HepG2 (cell line): Measurements from ENCODE around the gene IFITM10. TPM values are rescaled to one million over a fixed set of nuclear protein-coding genes. Genes with fewer than 3 reads are reported as not detected.
A peak's percentile ranks its signal among the peaks of the same experiment; 100 is the strongest.

Experiments used
- FOXM1 ChIP-seq: sonication (generic); formaldehyde crosslinking; IDR thresholded peaks from 2 replicates; pipeline ENCODE4 v1.5.0; 2020; ENCODE audit warnings: missing genetic modification reagents
- MBD4 ChIP-seq: IDR thresholded peaks from 2 replicates; pipeline ENCODE4 v1.6.1; 2012; ENCODE audit warnings: low read length, inconsistent platforms, borderline replicate concordance
- MED8 ChIP-seq: sonication (generic); formaldehyde crosslinking; IDR thresholded peaks from 2 replicates; pipeline ENCODE4 v1.8.1; 2023; ENCODE audit warnings: mild to moderate bottlenecking, missing genetic modification reagents; ENCODE audit not compliant: insufficient replicate concordance
- NR3C1 ChIP-seq: sonication (generic); formaldehyde crosslinking; IDR thresholded peaks from 2 replicates; pipeline ENCODE4 v1.4.0; 2020; ENCODE audit warnings: missing genetic modification reagents
- POGZ ChIP-seq: sonication (generic); formaldehyde crosslinking; IDR thresholded peaks from 2 replicates; pipeline ENCODE4 v1.4.0; 2020; ENCODE audit warnings: mild to moderate bottlenecking, missing genetic modification reagents
- SIX1 ChIP-seq: sonication (generic); formaldehyde crosslinking; IDR thresholded peaks from 2 replicates; pipeline ENCODE4 v1.4.0; 2020; ENCODE audit warnings: missing genetic modification reagents, borderline replicate concordance
- SMAD1 ChIP-seq: sonication (generic); formaldehyde crosslinking; IDR thresholded peaks from 2 replicates; pipeline ENCODE4 v1.4.0; 2020; ENCODE audit warnings: missing genetic modification reagents, low read depth, mild to moderate bottlenecking, borderline replicate concordance
- SSRP1 ChIP-seq: IDR thresholded peaks from 2 replicates; pipeline ENCODE4 v1.6.1; 2016; ENCODE audit warnings: control low read depth
- TCF7 ChIP-seq: sonication (generic); IDR thresholded peaks from 2 replicates; pipeline ENCODE4 v1.6.1; 2016; ENCODE audit warnings: antibody characterized with exemption, low read depth
- TOPORS ChIP-seq: sonication (generic); formaldehyde crosslinking; IDR thresholded peaks from 2 replicates; pipeline ENCODE4 v1.8.0; 2023; ENCODE audit warnings: mild to moderate bottlenecking, missing genetic modification reagents
- ZBED4 ChIP-seq: sonication (generic); formaldehyde crosslinking; IDR thresholded peaks from 2 replicates; pipeline ENCODE4 v1.4.0; 2020; ENCODE audit warnings: missing genetic modification reagents, borderline replicate concordance
- ZNF207 ChIP-seq: fragments of 450-650 bp; IDR thresholded peaks from 2 replicates; pipeline ENCODE4 v1.6.1; 2016; ENCODE audit warnings: antibody characterized with exemption, borderline replicate concordance
- ZNF546 ChIP-seq: sonication (generic); formaldehyde crosslinking; conservative IDR thresholded peaks from 2 replicates; pipeline ENCODE4 v1.8.1; 2023; ENCODE audit warnings: mild to moderate bottlenecking, missing genetic modification reagents
- polyA plus RNA-seq, 8 experiments: library from polyadenylated mRNA; depleted of rRNA in 3 of 8; stranded (reverse) in 7 of 8; unstranded in 1 of 8; fragments of >200 nt; fragmentation: Illumina TruSeq in 4 of 8; extraction: Trizol in 4 of 8; gene quantifications; 2 replicates each; pipeline versions ENCODE4 v1.2.1 to v1.2.3, GENCODE V29; 2011 to 2016; ENCODE audit warnings: low read depth in 4 of 8, missing spikeins in 1 of 8, mixed read lengths in 1 of 8; ENCODE audit not compliant: insufficient read depth in 1 of 8
- total RNA-seq, 5 experiments: library from RNA; depleted of rRNA; stranded (reverse); fragments of >200 nt; fragmentation: Illumina TruSeq; extraction: Trizol; gene quantifications; 2 replicates each; pipeline ENCODE4 v1.2.3, GENCODE V29; 2016; ENCODE audit warnings: low read depth in 1 of 5
- TF ChIP-seq, protein P1 (sequence below): sonication (generic); formaldehyde crosslinking; IDR thresholded peaks from 2 replicates; pipeline ENCODE4 v1.4.0; 2020; ENCODE audit warnings: missing genetic modification reagents, borderline replicate concordance
- TF ChIP-seq, protein P2 (sequence below): sonication (generic); formaldehyde crosslinking; IDR thresholded peaks from 2 replicates; pipeline ENCODE4 v1.5.0; 2020; ENCODE audit warnings: mild to moderate bottlenecking, missing genetic modification reagents
- TF ChIP-seq, protein P3 (sequence below): sonication (generic); formaldehyde crosslinking; IDR thresholded peaks from 2 replicates; pipeline ENCODE4 v1.4.0; 2020; ENCODE audit warnings: missing genetic modification reagents

IFITM10 gene
- total and polyA plus RNA-seq, 2 of the 13 experiments (the other 11 are each of a cell fraction or from before 2014, with no cell fraction given): 0.09 to 0.13 TPM

DNA sequence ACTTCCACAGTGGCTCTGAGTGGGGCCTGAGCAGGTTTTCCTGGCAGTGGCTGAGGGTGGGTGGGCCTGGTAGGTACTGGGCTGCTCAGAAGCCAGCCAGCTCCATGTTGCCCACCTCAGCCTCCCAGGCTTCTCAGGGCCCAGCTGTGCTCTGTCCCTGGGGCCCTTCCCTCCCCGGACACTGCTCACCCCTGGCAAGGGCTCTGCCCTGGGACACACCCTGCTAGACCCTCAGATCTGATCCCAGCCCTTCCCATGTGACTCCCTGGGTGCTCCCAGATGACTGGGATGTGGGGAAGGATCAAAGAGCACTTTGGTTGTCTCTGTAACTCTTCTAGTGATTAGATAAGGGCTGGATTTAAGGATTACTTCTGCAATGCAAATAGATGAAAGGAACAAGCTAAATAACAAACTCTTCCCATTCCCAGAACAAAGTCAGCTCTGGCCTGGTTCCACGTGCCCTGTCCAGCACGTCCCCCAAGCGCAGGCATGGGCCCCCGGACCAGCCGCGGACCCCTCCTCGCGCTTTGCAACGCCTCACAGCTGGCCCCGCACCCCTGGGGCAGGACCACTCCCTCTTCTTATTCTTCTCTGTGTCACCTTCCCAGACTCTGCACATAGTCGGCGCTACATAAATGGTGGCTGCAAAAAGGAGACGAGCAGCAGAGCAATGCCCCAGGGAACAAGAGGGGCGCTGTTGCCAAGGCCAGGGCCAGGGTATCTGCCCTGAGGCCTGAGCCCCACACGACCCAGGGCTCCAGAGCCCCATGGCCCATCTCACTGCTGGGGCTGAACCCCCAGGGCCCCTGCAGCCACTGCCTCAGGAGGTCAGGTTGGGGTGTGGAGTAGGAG, 59.1 kb downstream of the IFITM10 start (continued):
- TF ChIP-seq POGZ (peak; percentile 24; the same call in 1 of the 2 replicates), MED8 (peak; percentile 100), SSRP1 (CRISPR knock-in tag) (no peak; the same call in 1 of the 2 replicates), SMAD1 (no peak), TOPORS (CRISPR knock-in tag) (no peak; the same call in 1 of the 2 replicates), ZNF207 (no peak), NR3C1 (no peak), ZNF546 (CRISPR knock-in tag) (0 out of 2 replicates have a peak, but pooled peaks have one; percentile 53), MBD4 (no peak), ZBED4 (CRISPR knock-in tag) (0 out of 2 replicates have a peak, but pooled peaks have one; percentile 82), TCF7 (peak; percentile 97), FOXM1 (CRISPR knock-in tag) (no peak), SIX1 (CRISPR knock-in tag) (peak; percentile 73; the same call in 1 of the 2 replicates)
- TF ChIP-seq, protein P1, sequence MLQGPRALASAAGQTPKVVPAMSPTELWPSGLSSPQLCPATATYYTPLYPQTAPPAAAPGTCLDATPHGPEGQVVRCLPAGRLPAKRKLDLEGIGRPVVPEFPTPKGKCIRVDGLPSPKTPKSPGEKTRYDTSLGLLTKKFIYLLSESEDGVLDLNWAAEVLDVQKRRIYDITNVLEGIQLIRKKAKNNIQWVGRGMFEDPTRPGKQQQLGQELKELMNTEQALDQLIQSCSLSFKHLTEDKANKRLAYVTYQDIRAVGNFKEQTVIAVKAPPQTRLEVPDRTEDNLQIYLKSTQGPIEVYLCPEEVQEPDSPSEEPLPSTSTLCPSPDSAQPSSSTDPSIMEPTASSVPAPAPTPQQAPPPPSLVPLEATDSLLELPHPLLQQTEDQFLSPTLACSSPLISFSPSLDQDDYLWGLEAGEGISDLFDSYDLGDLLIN: 0 out of 2 replicates have a peak, but pooled peaks have one; percentile 14
- TF ChIP-seq, protein P2, sequence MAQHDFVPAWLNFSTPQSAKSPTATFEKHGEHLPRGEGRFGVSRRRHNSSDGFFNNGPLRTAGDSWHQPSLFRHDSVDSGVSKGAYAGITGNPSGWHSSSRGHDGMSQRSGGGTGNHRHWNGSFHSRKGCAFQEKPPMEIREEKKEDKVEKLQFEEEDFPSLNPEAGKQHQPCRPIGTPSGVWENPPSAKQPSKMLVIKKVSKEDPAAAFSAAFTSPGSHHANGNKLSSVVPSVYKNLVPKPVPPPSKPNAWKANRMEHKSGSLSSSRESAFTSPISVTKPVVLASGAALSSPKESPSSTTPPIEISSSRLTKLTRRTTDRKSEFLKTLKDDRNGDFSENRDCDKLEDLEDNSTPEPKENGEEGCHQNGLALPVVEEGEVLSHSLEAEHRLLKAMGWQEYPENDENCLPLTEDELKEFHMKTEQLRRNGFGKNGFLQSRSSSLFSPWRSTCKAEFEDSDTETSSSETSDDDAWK (CRISPR knock-in tag): no peak
- TF ChIP-seq, protein P3, sequence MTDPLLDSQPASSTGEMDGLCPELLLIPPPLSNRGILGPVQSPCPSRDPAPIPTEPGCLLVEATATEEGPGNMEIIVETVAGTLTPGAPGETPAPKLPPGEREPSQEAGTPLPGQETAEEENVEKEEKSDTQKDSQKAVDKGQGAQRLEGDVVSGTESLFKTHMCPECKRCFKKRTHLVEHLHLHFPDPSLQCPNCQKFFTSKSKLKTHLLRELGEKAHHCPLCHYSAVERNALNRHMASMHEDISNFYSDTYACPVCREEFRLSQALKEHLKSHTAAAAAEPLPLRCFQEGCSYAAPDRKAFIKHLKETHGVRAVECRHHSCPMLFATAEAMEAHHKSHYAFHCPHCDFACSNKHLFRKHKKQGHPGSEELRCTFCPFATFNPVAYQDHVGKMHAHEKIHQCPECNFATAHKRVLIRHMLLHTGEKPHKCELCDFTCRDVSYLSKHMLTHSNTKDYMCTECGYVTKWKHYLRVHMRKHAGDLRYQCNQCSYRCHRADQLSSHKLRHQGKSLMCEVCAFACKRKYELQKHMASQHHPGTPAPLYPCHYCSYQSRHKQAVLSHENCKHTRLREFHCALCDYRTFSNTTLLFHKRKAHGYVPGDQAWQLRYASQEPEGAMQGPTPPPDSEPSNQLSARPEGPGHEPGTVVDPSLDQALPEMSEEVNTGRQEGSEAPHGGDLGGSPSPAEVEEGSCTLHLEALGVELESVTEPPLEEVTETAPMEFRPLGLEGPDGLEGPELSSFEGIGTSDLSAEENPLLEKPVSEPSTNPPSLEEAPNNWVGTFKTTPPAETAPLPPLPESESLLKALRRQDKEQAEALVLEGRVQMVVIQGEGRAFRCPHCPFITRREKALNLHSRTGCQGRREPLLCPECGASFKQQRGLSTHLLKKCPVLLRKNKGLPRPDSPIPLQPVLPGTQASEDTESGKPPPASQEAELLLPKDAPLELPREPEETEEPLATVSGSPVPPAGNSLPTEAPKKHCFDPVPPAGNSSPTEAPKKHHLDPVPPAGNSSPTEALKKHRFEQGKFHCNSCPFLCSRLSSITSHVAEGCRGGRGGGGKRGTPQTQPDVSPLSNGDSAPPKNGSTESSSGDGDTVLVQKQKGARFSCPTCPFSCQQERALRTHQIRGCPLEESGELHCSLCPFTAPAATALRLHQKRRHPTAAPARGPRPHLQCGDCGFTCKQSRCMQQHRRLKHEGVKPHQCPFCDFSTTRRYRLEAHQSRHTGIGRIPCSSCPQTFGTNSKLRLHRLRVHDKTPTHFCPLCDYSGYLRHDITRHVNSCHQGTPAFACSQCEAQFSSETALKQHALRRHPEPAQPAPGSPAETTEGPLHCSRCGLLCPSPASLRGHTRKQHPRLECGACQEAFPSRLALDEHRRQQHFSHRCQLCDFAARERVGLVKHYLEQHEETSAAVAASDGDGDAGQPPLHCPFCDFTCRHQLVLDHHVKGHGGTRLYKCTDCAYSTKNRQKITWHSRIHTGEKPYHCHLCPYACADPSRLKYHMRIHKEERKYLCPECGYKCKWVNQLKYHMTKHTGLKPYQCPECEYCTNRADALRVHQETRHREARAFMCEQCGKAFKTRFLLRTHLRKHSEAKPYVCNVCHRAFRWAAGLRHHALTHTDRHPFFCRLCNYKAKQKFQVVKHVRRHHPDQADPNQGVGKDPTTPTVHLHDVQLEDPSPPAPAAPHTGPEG (CRISPR knock-in tag): peak; percentile 75
